ENCODE measurements around the gene GPR42.

The GPR42 gene, protein sequence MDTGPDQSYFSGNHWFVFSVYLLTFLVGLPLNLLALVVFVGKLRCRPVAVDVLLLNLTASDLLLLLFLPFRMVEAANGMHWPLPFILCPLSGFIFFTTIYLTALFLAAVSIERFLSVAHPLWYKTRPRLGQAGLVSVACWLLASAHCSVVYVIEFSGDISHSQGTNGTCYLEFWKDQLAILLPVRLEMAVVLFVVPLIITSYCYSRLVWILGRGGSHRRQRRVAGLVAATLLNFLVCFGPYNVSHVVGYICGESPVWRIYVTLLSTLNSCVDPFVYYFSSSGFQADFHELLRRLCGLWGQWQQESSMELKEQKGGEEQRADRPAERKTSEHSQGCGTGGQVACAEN

DNA sequence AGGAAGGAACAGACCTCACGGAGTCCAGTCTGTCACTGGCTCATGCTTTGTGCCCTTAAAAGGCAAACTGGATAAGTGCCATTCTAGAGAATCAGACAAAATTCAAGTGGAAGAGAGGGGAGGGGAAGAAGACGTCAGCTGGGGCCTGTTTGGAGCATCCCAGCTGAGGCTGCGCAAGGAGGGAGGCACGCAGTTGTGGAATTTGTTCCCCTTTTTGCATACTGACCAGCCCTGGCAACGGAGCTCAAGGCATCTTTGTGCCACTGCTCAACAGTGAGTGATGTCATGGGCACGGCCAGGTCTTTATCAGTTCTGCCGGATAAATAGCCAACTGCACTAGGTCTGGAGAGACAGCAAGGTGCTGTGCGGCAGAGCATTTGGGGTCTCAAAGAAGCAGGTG, at the start of gene GPR42:
GPR42 (plus strand) TSS at position 347 of the 400 bp plus-strand sequence. CDS start 292 bp downstream, outside the sequence.
- no peak for DNase-seq

DNA sequence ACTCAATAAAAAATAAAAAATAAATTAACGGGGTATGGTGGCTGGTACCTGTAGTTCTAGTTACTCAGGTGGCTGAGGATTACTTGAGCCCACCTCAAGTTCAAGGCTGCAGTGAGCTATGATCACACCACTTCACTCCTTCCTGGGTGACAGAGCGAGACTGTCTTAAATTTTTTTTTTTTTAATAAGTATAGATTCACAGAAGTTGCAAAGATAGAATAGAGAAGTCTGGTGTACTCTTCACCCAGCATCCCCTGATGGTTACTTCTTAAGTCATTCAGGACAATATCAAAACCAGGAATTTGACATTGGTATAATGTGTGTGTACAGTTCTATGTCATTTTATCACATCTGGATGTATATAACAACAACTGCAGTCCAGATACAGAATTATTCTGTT, 49.6 kb upstream of the GPR42 start:
- DNase-seq: no peak

DNA sequence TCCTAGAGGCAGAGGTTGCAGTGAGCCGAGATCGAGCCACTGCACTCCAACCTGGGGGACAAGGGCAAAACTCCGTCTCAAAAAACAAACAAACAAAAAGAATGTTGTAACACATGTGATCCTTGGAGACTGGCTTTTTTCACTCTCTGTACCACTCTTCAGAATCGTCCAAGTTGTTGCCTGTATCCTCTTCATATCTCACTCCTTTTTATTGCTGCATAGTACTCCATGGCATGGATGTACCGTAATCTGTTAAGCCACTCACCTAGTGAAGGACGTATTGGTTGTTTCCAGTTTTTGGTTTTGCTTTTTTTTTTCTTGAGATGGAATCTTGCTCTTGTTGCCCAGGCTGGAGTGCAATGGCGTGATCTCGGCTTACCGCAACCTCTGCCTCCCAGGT, 48.9 kb upstream of the GPR42 start:
- no peak for DNase-seq

DNA sequence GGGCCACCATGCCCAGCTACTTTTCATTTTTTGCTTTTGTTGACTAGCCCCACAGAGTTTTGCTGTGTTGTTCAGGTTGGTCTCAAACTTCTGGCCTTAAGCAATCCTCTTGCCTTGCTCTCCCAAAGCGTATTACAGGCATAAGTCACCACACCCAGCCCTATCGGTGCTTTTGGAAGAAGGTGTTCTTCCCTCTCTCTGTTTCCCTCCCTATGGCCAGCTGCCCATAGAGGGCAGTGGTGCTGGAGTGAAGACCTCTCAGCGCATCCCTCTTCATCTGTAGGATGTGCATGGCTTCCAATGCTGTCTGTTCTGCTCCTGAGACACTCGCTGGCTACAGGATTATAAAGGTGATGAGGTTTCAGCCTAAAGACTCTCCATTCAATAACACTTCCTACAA, 43.2 kb upstream of the GPR42 start:
- DNase-seq: no peak

DNA sequence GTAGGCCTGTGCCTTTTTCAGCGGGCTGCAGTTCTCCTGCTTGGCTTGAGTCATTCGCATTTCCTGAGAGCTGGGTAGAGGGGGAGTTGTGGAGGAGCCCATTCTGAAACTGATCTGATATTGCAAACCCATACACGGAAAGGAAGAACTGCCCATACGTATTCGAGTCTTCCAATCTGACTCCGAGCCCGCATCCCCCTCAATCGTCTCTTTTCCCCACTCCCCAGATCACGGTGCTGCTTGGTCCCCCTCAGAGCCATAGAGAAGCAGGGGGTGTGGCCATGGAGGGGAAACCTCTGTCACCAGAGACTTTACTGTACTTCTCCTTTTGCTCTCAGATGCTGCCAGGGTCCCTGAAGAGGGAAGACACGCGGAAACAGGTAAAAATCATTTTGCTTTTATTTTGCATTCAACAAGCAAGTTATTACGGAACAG, 42.0 kb upstream of the GPR42 start, which contains the start of gene CD22:
CD22 (plus strand) TSS at position 337 of the 435 bp plus-strand sequence. CDS start 2,854 bp downstream, outside the sequence.
- no peak for DNase-seq

DNA sequence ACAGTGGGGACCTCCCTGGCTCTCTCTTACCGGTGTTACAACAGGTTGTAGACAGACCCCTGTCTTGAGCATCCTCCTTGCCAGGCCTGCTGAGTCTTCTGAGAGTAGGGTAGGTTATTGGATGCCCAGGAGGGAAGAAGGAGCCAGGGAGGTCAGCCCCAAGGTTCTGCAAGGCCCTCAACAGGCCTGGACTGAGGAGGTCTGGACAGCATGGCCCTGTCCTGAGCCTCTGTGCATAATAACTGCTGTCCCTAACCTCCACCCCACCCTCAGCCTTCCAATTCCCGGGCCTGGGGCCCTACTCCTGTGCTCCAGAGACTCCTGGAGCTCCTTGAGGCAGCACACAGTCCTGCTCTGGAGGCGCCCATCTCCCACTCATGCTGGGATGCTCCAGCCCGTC, 41.5 kb upstream of the GPR42 start:
- no peak for DNase-seq

DNA sequence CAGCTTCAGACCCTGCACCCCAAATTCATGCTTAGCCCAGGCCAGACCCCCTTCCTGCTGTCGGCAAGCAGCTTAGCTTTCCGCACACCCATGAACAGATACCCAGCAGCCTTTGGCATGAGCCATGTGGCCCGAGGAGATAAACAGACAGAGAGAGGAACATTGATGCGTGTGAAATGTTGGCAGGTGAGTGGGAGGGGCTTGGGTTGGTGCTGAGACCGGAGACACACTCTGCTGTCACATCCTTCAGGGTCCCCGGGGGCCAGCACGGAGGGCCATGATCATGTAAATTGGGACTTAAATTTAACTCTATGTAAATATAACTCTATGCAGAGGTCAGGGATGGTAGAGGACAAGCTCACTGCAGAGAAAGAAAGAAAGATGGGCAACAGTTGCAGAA, 40.4 kb upstream of the GPR42 start:
- DNase-seq: no peak

DNA sequence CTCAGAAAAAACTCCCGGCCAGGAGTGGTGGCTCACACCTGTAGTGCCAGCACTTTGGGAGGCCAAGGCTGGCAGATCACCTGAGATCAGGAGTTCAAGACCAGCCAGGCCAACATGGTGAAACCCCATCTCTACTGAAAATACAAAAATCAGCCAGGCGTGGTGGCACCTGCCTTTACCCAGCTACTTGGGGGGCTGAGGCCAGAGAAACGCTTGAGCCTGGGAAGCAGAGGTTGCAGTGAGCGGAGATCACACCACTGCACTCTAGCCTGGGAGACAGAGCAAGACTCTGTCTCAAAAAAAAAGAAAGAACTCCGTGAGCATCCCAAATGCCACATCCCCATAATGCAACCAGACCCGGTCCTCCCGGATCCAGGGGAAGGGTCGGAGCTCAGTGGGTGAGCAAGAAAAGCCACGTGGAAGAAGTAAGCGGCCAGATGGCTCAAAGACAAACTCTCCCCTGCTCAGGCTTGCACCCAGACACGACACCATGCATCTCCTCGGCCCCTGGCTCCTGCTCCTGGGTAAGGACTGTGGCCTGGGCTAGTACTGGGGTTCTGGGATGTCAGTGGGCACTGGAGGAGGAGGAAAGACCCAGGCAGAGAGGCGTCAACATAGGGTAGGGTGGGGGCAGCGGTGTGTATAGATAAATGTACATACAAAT, 39.2 kb upstream of the GPR42 start:
- no peak for DNase-seq

DNA sequence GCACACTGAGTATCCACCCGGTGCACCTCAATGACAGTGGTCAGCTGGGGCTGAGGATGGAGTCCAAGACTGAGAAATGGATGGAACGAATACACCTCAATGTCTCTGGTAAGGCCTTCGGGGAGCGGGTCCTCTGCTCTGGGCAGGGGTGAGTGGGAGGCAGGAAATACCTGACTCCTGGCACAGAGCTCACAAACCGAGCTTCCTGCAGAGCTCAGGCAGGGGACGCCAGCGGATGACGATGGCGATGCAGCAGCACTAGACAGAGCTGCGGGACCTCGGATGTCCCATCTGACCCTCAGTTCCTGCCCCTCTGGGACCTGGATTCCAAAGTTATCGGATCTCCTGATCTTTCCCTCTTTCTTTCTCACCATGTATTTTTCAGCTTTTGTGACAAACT, 38.1 kb upstream of the GPR42 start:
- no peak for DNase-seq

DNA sequence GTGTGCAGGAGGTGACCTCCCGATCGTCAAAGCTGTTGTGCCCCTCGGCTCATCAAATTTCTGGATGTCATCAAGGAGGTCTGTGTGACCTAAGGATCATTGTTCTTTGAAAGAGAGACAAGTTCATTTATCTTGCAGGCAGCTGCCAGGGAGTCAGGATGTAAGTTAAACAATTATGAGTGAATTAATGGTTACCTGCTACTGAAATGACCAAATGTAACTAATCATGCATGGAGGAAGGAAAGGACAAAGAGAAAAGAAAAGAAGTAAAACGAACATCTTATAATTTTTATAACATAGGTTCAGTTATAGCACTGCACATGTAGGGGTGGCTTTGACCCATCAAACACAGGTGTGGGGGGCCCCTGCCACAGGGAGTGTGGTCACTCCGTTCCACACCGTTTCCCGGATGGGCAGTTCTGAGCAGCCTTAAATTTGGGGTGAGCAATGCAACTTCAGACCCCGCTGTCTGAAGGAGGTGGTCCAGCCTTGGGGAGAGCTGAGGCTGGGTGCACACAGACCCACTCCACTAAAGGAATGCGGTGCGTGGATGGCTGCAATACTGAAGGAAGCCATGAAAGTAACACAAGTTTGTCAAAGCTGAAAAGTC, 36.6 kb upstream of the GPR42 start:
- no peak for DNase-seq

DNA sequence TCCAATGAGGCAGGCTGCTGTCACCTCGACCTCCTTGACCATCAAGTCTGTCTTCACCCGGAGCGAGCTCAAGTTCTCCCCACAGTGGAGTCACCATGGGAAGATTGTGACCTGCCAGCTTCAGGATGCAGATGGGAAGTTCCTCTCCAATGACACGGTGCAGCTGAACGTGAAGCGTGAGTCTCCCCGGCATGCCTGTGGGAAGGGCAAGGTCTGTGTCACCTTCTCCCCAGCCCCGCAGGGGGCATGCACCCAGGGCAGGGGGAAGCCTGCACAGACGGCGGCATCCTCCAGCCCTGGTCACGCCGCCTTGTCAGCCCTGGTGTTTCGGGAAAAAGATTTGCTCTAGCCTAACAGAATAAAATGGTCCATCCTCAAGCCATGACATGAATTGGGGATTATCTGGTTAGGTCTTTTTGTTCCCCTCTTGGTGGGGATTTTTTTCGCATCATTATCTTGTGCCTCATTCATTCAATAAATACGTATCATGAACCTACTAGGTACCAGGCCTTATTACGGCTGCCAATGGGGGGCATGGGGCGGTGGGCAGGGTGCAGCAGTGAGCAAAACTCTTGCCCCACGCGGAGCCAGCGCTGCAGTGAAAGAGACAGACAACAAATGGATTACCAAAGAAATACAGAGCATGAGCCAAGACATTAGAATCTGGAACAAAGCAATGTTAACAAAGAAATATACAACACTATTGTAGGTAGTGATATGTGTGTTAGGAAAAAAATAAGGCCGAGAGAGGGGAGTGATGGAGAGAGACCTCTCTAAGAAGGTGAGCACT, 34.5 kb upstream of the GPR42 start:
- no peak for DNase-seq

DNA sequence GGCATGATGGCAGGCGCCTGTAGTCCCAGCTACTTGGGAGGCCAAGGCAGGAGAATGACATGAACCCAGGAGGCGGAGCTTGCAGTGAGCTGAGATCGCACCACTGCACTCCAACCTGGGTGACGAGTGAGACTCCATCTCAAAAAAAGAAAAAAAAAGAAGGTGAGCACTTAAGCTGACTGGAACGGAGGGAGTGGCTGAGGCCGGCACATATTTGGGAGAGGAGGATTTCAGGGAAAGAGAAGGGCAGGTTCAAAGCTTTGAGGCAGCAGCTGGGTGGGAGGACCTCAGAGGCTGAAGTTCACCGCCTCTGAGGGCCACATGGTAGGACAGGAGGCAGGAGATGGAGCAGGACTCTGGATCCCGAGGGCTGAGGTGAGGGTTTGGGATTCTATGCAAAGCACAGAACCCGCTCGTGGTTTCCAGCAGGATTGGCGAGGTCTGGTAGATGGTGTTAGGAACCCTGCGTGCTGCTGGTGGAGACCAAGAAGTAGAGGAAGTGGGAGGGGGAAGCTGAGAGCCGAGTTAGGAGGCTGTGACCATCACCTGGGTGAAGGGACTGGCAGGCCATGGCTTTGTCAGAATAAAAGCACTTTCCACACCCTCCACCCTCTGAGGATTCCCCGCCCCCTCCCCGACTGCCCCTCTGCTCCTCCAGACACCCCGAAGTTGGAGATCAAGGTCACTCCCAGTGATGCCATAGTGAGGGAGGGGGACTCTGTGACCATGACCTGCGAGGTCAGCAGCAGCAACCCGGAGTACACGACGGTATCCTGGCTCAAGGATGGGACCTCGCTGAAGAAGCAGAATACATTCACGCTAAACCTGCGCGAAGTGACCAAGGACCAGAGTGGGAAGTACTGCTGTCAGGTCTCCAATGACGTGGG, 33.5 kb upstream of the GPR42 start:
- no peak for DNase-seq

DNA sequence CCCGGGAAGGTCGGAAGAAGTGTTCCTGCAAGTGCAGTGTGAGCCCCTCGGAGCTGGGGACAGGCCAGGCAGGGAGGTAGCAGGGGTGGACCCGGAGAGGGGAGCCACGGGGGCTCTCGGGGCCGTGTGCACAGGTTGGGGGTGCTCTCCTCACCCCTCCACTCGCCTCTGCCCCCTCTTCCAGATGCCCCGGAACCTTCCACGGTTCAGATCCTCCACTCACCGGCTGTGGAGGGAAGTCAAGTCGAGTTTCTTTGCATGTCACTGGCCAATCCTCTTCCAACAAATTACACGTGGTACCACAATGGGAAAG, 32.9 kb upstream of the GPR42 start:
- DNase-seq: no peak

DNA sequence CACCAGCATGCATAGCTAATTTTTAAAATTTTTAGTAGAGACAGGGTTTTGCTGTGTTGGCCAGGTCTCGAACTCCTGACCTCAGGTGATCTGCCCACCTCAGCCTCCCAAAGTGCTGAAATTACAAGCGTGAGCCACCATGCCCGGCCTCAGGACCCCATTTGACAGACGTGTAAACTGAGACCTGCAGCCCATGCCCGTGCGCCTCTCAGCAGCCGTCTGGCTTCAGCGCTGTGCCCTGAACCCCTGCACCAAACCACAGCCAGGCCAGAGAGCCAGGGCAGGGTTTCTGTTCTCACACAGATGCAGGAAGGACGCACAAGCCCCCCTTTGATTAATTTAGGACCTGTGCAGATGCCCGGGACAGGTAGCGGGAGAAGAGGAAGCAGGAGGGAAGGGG, 30.4 kb upstream of the GPR42 start:
- no peak for DNase-seq

DNA sequence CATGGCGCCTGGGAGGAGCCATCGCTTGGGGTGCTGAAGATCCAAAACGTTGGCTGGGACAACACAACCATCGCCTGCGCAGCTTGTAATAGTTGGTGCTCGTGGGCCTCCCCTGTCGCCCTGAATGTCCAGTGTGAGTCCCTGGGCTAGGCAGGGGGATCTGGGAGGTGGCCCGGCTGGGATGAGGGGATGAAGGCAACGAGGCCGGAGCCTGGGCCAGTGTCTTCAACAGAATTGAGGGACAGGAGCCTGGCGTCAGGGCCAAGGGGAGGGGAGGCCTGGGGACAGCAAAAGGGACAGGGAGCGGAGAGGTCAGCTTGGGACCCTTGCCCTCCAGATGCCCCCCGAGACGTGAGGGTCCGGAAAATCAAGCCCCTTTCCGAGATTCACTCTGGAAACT, 29.9 kb upstream of the GPR42 start:
- DNase-seq: no peak

DNA sequence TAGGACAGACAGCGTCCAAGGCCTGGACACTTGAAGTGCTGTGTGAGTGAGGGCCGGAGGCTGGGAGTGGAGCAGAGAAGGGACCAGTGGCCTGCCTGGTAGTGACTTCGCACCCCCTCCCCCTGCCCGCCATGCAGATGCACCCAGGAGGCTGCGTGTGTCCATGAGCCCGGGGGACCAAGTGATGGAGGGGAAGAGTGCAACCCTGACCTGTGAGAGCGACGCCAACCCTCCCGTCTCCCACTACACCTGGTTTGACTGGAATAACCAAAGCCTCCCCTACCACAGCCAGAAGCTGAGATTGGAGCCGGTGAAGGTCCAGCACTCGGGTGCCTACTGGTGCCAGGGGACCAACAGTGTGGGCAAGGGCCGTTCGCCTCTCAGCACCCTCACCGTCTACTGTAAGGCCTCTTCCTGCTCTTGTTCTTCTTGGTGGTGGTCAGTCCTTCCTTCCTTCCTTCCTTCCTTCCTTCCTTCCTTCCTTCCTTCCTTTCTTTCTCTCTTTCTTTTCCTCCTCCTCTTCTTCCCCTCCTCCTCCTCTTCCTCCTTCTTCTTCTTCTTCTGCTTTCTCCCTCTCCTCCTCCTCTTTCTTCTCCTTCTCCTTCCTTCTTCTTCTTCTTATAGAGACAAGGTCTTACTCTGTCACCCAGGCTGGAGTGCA, 29.2 kb upstream of the GPR42 start:
- DNase-seq: no peak

DNA sequence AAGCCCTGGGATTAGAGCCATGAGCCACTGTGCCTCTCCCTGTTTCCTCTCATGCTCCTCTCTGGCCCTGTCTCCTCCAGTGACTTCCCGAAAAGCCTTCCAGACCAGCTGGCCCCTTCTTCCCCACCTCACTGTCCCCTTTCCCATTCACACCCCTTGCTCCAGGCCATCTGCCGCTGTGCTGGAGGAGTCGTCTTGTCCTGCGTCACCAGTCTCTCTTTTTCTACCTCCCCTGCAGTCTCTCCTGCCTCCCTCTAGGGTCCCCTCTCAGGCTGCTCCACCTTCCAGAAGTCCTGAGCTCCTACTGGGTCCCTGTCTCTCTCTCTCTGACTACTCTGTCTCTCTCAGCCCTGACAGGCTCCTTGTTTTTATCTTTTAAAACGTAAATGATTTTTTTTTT, 28.4 kb upstream of the GPR42 start:
- DNase-seq: no peak

DNA sequence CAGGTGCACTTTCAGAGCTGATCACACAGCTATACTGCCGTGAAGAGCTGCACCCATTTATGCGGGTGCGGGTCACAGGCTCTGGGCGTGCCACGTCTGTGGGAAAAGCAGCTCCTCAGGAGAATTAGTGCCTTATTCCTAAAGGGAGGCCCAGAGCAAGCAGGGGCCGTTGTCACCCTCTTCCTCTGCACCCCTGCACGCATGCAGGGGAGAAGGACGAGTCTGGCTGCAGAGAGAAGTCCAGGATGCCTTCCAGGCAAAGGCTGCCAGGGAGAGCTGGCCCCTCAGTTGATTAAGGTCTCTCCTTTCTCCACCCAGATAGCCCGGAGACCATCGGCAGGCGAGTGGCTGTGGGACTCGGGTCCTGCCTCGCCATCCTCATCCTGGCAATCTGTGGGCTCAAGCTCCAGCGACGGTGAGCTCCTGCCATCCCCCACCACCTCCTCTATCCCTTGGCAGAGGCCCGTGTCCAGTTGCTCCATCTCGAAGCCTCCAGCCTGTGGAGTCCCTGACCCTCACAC, 26.3 kb upstream of the GPR42 start:
- DNase-seq: no peak

DNA sequence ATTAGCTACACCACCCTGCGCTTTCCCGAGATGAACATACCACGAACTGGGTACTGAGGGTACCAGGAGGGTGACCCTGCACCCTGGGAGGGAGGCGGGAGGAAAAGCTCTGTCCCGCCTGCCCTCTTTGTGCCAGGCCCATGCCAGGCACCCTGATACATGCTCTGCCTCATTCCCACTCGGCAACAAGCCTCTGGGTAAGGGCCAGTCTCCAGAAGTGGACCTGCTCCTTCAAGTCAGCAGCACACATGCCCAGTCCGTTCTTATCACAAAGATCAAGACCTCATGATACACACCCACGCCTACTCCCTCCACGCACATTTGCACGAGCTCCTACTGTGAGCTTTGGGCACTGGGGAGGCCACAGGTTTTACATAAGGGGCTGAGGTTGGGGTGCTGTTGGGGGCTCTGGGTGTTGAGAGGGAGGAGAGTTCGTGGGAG, 25.2 kb upstream of the GPR42 start:
- DNase-seq: no peak

DNA sequence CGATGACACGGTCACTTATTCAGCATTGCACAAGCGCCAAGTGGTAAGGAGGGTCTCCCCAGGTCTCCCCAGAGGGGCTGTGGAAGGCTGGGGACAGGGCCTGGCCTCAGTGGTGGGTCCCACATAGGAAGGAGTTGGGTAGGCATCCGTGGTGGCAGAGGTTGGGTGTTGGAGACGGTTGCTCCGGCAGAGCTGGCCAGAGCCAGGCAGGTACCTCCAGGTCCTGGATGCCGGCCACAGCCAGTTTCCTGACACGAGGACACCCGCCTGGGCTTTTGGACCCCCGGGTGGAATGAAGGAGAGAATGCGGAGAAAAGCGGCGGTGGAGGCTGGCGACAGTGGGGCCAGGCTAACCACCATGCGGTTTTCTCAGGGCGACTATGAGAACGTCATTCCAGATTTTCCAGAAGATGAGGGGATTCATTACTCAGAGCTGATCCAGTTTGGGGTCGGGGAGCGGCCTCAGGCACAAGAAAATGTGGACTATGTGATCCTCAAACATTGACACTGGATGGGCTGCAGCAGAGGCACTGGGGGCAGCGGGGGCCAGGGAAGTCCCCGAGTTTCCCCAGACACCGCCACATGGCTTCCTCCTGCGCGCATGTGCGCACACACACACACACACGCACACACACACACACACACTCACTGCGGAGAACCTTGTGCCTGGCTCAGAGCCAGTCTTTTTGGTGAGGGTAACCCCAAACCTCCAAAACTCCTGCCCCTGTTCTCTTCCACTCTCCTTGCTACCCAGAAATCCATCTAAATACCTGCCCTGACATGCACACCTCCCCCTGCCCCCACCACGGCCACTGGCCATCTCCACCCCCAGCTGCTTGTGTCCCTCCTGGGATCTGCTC, 24.4 kb upstream of the GPR42 start:
- DNase-seq: no peak

Data from EL (cell line).